Measurements from ENCODE around the gene PIEZO1. TPM values are rescaled to one million over a fixed set of nuclear protein-coding genes. Genes with fewer than 3 reads are reported as not detected.

Gene PIEZO1
- total and polyA plus RNA-seq, 2 donors (not counting 1 experiment from before 2014, with no cell fraction given) = 108 to 331 TPM

GRCh38 chr16:88744577-88745521 is 40.2 kb downstream of the PIEZO1 start:
- peak overlapping the region; percentile 71 for H3K4me3 Mint-ChIP-seq
- H3K27ac Mint-ChIP-seq = peak overlapping the region; percentile 88
- peaks cover 0 to 13% of the 10 kb centered on the region in 2 experiments for H3K36me3 ChIP-seq (replicated peaks in 1 of 2; ENCODE audit: control extremely low read depth in 1 of 2, control insufficient read depth in 1 of 2, extremely low read depth in 1 of 2, insufficient read depth in 2 of 2, low read length in 1 of 2)
- no peaks in the 10 kb centered on the region for H3K27me3 Mint-ChIP-seq
- no peaks in the 10 kb centered on the region for H3K27me3 ChIP-seq (replicated peaks in 1 of 4; ENCODE audit: control extremely low read depth in 1 of 4, control insufficient read depth in 3 of 4, insufficient read depth in 4 of 4, low read length in 3 of 4)
- peaks cover 50% of the 10 kb centered on the region for H3K4me1 Mint-ChIP-seq
- peaks cover 0 to 5% (median 0%) of the 10 kb centered on the region in 3 donors for H3K9me3 ChIP-seq (ENCODE audit: control extremely low read depth in 1 of 3, control insufficient read depth in 2 of 3, insufficient read depth in 1 of 3, low read length in 2 of 3)
- no peak overlapping the region for H3K9ac ChIP-seq (ENCODE audit: low read length)
- intact Hi-C loops (cut with micrococcal nuclease) = loop anchor here (1.0 to 2.0 kb wide), 3 partner anchors 26 to 472 kb away; partner anchors contain the start of genes PIEZO1 and ZNF778
- no peak overlapping the region for H2AFZ ChIP-seq (ENCODE audit: insufficient read depth, low read depth, low read length, poor library complexity, severe bottlenecking)
- H3K79me2 ChIP-seq (ENCODE audit: control insufficient read depth, insufficient read depth, low read length) = peaks cover 39% of the 10 kb centered on the region
- peak overlapping the region; percentile 88 for H3K4me2 ChIP-seq (replicated peaks; ENCODE audit: low read depth, low read length, poor library complexity, severe bottlenecking)
- peaks cover 47 to 59% of the 10 kb centered on the region in 2 donors for H3K4me1 ChIP-seq (ENCODE audit: control insufficient read depth in 2 of 2, insufficient read depth in 2 of 2, low read length in 2 of 2)
- no peaks in the 10 kb centered on the region for H3K9me3 Mint-ChIP-seq (ENCODE audit: insufficient read depth)
- H3K4me3 ChIP-seq (ENCODE audit: control extremely low read depth in 1 of 5, extremely low read depth in 1 of 5, insufficient read depth in 1 of 5, low read depth in 2 of 5, low read length in 4 of 5) = no peak overlapping the region
- CTCF ChIA-PET = interaction anchor here (1.0 to 13.1 kb wide), 8 partner anchors 8 to 471 kb away, joined by 3 to 138 read pairs (median 4); partner anchors contain the start of gene PIEZO1
- TF ChIP-seq CTCF (IDR thresholded peaks at IDR 0.05) (no peak), EZH2 (IDR thresholded peaks at IDR 0.05; ENCODE audit: borderline replicate concordance, insufficient read depth, low read depth, low read length, poor library complexity, severe bottlenecking) (no peak)
- H3K27ac ChIP-seq (ENCODE audit: low read length in 2 of 2) = peak overlapping the region; percentile 48 to 58
- DNase-seq = peak; percentile 32
- POLR2A ChIA-PET = interaction anchor here (0.6 to 2.0 kb wide), 10 partner anchors 10 to 473 kb away, joined by 3 to 14 read pairs (median 4); partner anchors contain the start of genes APRT, PIEZO1 and ZNF778
- no peak for ATAC-seq (ENCODE audit: low read depth)
- whole genome bisulfite sequencing (ENCODE audit: insufficient coverage) = 85% methylated on average over 33 of the region's 39 CpGs
- H4K20me1 ChIP-seq (ENCODE audit: control insufficient read depth, insufficient read depth, low read length, poor library complexity, severe bottlenecking) = peaks cover 54% of the 10 kb centered on the region

All from B cell (primary cell).